Activated CD4-positive, alpha-beta memory T cell treated with anti-CD3 and anti-CD28 coated beads, Interleukin-2, amount 10 ng/mL, durations not matched to agents 7 days and 5 days (primary cell): ENCODE data around the gene CACNA1D. TPM values are rescaled to one million over a fixed set of nuclear protein-coding genes. Genes with fewer than 3 reads are reported as not detected.

Source experiments
- CTCF ChIA-PET: fragments of 350-600 bp; sonication (Branson Sonifier 250); formaldehyde crosslinking; loops from one replicate; lab custom pipeline; 2021; ENCODE audit warnings: antibody characterized with exemption, inconsistent platforms; lab: Charles Lee
- POLR2A ChIA-PET: fragments of 350-600 bp; sonication (Branson Sonifier 250); formaldehyde crosslinking; loops from one replicate; lab custom pipeline; 2021; ENCODE audit warnings: antibody characterized with exemption; lab: Charles Lee
- DNase-seq: peaks from one replicate; pipeline ENCODE4 v3.0.0-alpha.2; 2020
- H3K27ac Mint-ChIP-seq: one replicate; pipeline ENCODE4 v1.8.0; 2021; ENCODE audit warnings: mild to moderate bottlenecking, mixed read lengths
- H3K27me3 Mint-ChIP-seq: one replicate; pipeline ENCODE4 v1.8.0; 2021; ENCODE audit warnings: mixed read lengths
- H3K36me3 Mint-ChIP-seq: one replicate; pipeline ENCODE4 v1.8.0; 2021; ENCODE audit warnings: low read depth, mixed read lengths
- H3K4me1 Mint-ChIP-seq: one replicate; pipeline ENCODE4 v1.8.0; 2021; ENCODE audit warnings: mixed read lengths
- H3K4me3 Mint-ChIP-seq: one replicate; pipeline ENCODE4 v1.8.0; 2021; ENCODE audit warnings: mild to moderate bottlenecking, mixed read lengths
- H3K9me3 Mint-ChIP-seq: one replicate; pipeline ENCODE4 v1.8.0; 2021; ENCODE audit warnings: mixed read lengths
- total RNA-seq, 2 experiments: library from RNA; stranded (reverse); gene quantifications; one replicate each; pipeline ENCODE4 v1.2.3, GENCODE V29; 2021

The CACNA1D gene
- total RNA-seq, 2 experiments from 2014 or later, result 2.5 to 3.2 TPM

GRCh38 chr3:53716998-53717397 is 222.6 kb downstream of the CACNA1D start:
- CTCF ChIA-PET, result interaction anchor here (0.5 to 0.8 kb wide), 3 partner anchors 10 to 367 kb away, joined by 3 to 6 read pairs (median 3); no protein-coding TSS in a partner anchor
- Mint-ChIP-seq H3K4me1 (peaks cover 46% of the 10 kb centered on the region), H3K27me3 (peaks cover 10% of the 10 kb centered on the region), H3K4me3 (no peak overlapping the region), H3K9me3 (no peaks in the 10 kb centered on the region), H3K27ac (no peak overlapping the region), H3K36me3 (no peaks in the 10 kb centered on the region)
- no peak for DNase-seq
- POLR2A ChIA-PET, result no interaction called here

GRCh38 chr3:53718462-53718861 is 224.1 kb downstream of the CACNA1D start:
- CTCF ChIA-PET, result no interaction called here
- Mint-ChIP-seq H3K27ac (no peak overlapping the region), H3K27me3 (peaks cover 14% of the 10 kb centered on the region), H3K36me3 (peaks cover 1% of the 10 kb centered on the region), H3K9me3 (no peaks in the 10 kb centered on the region), H3K4me3 (no peak overlapping the region), H3K4me1 (peaks cover 37% of the 10 kb centered on the region)
- POLR2A ChIA-PET, result no interaction called here
- DNase-seq, result no peak

- H3K4me3 Mint-ChIP-seq, result no peak overlapping the region
- peaks cover 17% of the 10 kb centered on the region for H3K27me3 Mint-ChIP-seq
- POLR2A ChIA-PET, result no interaction called here
- peaks cover 47% of the 10 kb centered on the region for H3K4me1 Mint-ChIP-seq
- no peaks in the 10 kb centered on the region for H3K9me3 Mint-ChIP-seq
- H3K36me3 Mint-ChIP-seq, result peaks cover 6% of the 10 kb centered on the region
- no peak overlapping the region for H3K27ac Mint-ChIP-seq
- DNase-seq, result no peak
- CTCF ChIA-PET, result no interaction called here
Measured at GRCh38 chr3:53719796-53720195, 225.4 kb downstream of the CACNA1D start.

GRCh38 chr3:53721187-53722119 is 227.0 kb downstream of the CACNA1D start:
- Mint-ChIP-seq H3K27ac (peak overlapping the region; percentile 28), H3K36me3 (peaks cover 6% of the 10 kb centered on the region), H3K4me3 (no peak overlapping the region), H3K4me1 (peaks cover 48% of the 10 kb centered on the region), H3K27me3 (peaks cover 23% of the 10 kb centered on the region), H3K9me3 (no peaks in the 10 kb centered on the region)
- CTCF ChIA-PET, result interaction anchor here (0.6 to 1.8 kb wide), 5 partner anchors 11 to 37 kb away, joined by 3 to 15 read pairs (median 3); no protein-coding TSS in a partner anchor
- POLR2A ChIA-PET, result interaction anchor here (1.0 to 1.5 kb wide), 2 partner anchors 9 to 14 kb away, joined by 4 read pairs; no protein-coding TSS in a partner anchor
- no peak for DNase-seq

GRCh38 chr3:53724566-53724965 is 230.2 kb downstream of the CACNA1D start:
- peaks cover 61% of the 10 kb centered on the region for H3K4me1 Mint-ChIP-seq
- H3K27me3 Mint-ChIP-seq, result peaks cover 36% of the 10 kb centered on the region
- ChIA-PET CTCF (interaction anchor here (1.2 to 3.2 kb wide), 9 partner anchors 9 to 121 kb away, joined by 3 to 31 read pairs (median 5); no protein-coding TSS in a partner anchor), POLR2A (interaction anchor here (0.7 to 3.1 kb wide), 7 partner anchors 11 to 167 kb away, joined by 3 to 10 read pairs (median 4); partner anchors contain the start of gene SELENOK)
- peaks cover 6% of the 10 kb centered on the region for H3K36me3 Mint-ChIP-seq
- H3K4me3 Mint-ChIP-seq, result no peak overlapping the region
- H3K9me3 Mint-ChIP-seq, result no peaks in the 10 kb centered on the region
- peak overlapping the region; percentile 88 for H3K27ac Mint-ChIP-seq
- DNase-seq, result no peak

GRCh38 chr3:53725387-53725995 is 231.1 kb downstream of the CACNA1D start:
- Mint-ChIP-seq H3K27ac (peak overlapping the region; percentile 88), H3K4me3 (no peak overlapping the region), H3K27me3 (peaks cover 37% of the 10 kb centered on the region), H3K4me1 (peaks cover 65% of the 10 kb centered on the region), H3K9me3 (no peaks in the 10 kb centered on the region), H3K36me3 (peaks cover 6% of the 10 kb centered on the region)
- CTCF ChIA-PET, result interaction anchor here (1.2 to 3.2 kb wide), 5 partner anchors 14 to 120 kb away, joined by 4 to 31 read pairs (median 6); no protein-coding TSS in a partner anchor
- POLR2A ChIA-PET, result interaction anchor here (0.8 to 3.1 kb wide), 10 partner anchors 12 to 166 kb away, joined by 3 to 10 read pairs (median 4); partner anchors contain the start of genes CHDH, IL17RB and SELENOK
- no peak for DNase-seq

- Mint-ChIP-seq H3K27ac (peak overlapping the region; percentile 51), H3K4me1 (peaks cover 65% of the 10 kb centered on the region), H3K36me3 (peaks cover 6% of the 10 kb centered on the region), H3K4me3 (no peak overlapping the region), H3K27me3 (peaks cover 36% of the 10 kb centered on the region), H3K9me3 (no peaks in the 10 kb centered on the region)
- DNase-seq, result no peak
- POLR2A ChIA-PET, result interaction anchor here (1.2 kb wide), 1 partner anchor 165 kb away, joined by 6 read pairs; the partner anchor contains the start of gene SELENOK
- CTCF ChIA-PET, result interaction anchor here (1.6 kb wide), 1 partner anchor 17 kb away, joined by 7 read pairs; no protein-coding TSS in a partner anchor
Measured at GRCh38 chr3:53726643-53727042, 232.2 kb downstream of the CACNA1D start.

GRCh38 chr3:53728606-53729005 is 234.2 kb downstream of the CACNA1D start:
- POLR2A ChIA-PET, result interaction anchor here (1.4 kb wide), 1 partner anchor 21 kb away, joined by 3 read pairs; no protein-coding TSS in a partner anchor
- CTCF ChIA-PET, result no interaction called here

GRCh38 chr3:53729159-53729558 is 234.7 kb downstream of the CACNA1D start:
- peaks cover 33% of the 10 kb centered on the region for H3K27me3 Mint-ChIP-seq
- H3K4me3 Mint-ChIP-seq, result no peak overlapping the region
- H3K27ac Mint-ChIP-seq, result no peak overlapping the region
- ChIA-PET POLR2A (interaction anchor here (1.4 kb wide), 1 partner anchor 21 kb away, joined by 3 read pairs; no protein-coding TSS in a partner anchor), CTCF (interaction anchor here (1.3 to 1.5 kb wide), 2 partner anchors 15 to 19 kb away, joined by 3 to 4 read pairs; no protein-coding TSS in a partner anchor)
- peaks cover 64% of the 10 kb centered on the region for H3K4me1 Mint-ChIP-seq
- H3K36me3 Mint-ChIP-seq, result no peaks in the 10 kb centered on the region
- no peaks in the 10 kb centered on the region for H3K9me3 Mint-ChIP-seq
- no peak for DNase-seq

More at GRCh38 chr3:53728606-53729005, 234.2 kb downstream of the CACNA1D start:
- Mint-ChIP-seq H3K27me3 (peaks cover 36% of the 10 kb centered on the region), H3K27ac (no peak overlapping the region), H3K4me3 (no peak overlapping the region), H3K36me3 (peaks cover 3% of the 10 kb centered on the region), H3K9me3 (no peaks in the 10 kb centered on the region), H3K4me1 (peaks cover 70% of the 10 kb centered on the region)
- DNase-seq, result no peak

GRCh38 chr3:53729618-53730017 is 235.2 kb downstream of the CACNA1D start:
- Mint-ChIP-seq H3K36me3 (no peaks in the 10 kb centered on the region), H3K27ac (no peak overlapping the region), H3K27me3 (peaks cover 33% of the 10 kb centered on the region), H3K4me3 (no peak overlapping the region), H3K9me3 (no peaks in the 10 kb centered on the region), H3K4me1 (peaks cover 60% of the 10 kb centered on the region)
- POLR2A ChIA-PET, result interaction anchor here (1.4 kb wide), 1 partner anchor 20 kb away, joined by 3 read pairs; no protein-coding TSS in a partner anchor
- DNase-seq, result no peak
- CTCF ChIA-PET, result interaction anchor here (0.9 to 1.5 kb wide), 3 partner anchors 16 to 116 kb away, joined by 3 to 4 read pairs (median 4); no protein-coding TSS in a partner anchor

- H3K4me3 Mint-ChIP-seq, result no peak overlapping the region
- ChIA-PET CTCF (interaction anchor here (0.9 to 1.5 kb wide), 3 partner anchors 17 to 115 kb away, joined by 3 to 4 read pairs (median 4); no protein-coding TSS in a partner anchor), POLR2A (no interaction called here)
- peaks cover 33% of the 10 kb centered on the region for H3K27me3 Mint-ChIP-seq
- no peak overlapping the region for H3K27ac Mint-ChIP-seq
- no peak for DNase-seq
- H3K4me1 Mint-ChIP-seq, result peaks cover 50% of the 10 kb centered on the region
- H3K9me3 Mint-ChIP-seq, result no peaks in the 10 kb centered on the region
- no peaks in the 10 kb centered on the region for H3K36me3 Mint-ChIP-seq
Measured at GRCh38 chr3:53730576-53730975, 236.2 kb downstream of the CACNA1D start.

GRCh38 chr3:53731934-53732624 is 237.7 kb downstream of the CACNA1D start:
- CTCF ChIA-PET, result no interaction called here
- Mint-ChIP-seq H3K9me3 (no peaks in the 10 kb centered on the region), H3K27me3 (peaks cover 25% of the 10 kb centered on the region), H3K4me3 (no peak overlapping the region), H3K4me1 (peaks cover 40% of the 10 kb centered on the region), H3K36me3 (no peaks in the 10 kb centered on the region), H3K27ac (no peak overlapping the region)
- POLR2A ChIA-PET, result no interaction called here
- DNase-seq, result no peak
